HepG2 (cell line): Measurements from ENCODE around the gene MTX1. TPM values are rescaled to one million over a fixed set of nuclear protein-coding genes. Genes with fewer than 3 reads are reported as not detected.

Source experiments
- KDM5B ChIP-seq: sonication (generic); formaldehyde crosslinking; IDR thresholded peaks from 2 replicates; pipeline ENCODE4 v1.4.0; 2020; ENCODE audit warnings: missing genetic modification reagents, mild to moderate bottlenecking, borderline replicate concordance
- MAZ ChIP-seq, 2 experiments: sonication (generic) in 1 of 2; formaldehyde crosslinking in 1 of 2; IDR thresholded peaks; 2 replicates each; pipeline versions ENCODE4 v1.5.0 to v1.6.1; 2012 to 2020; ENCODE audit warnings: low read depth in 2 of 2, mild to moderate bottlenecking in 2 of 2, borderline replicate concordance in 1 of 2, improper control_type of control experiment in 1 of 2, low read length in 1 of 2, missing genetic modification reagents in 1 of 2, moderate library complexity in 1 of 2
- MTF2 ChIP-seq: sonication (generic); formaldehyde crosslinking; IDR thresholded peaks from 2 replicates; pipeline ENCODE4 v1.5.0; 2020; ENCODE audit warnings: missing genetic modification reagents, borderline replicate concordance
- ZNF230 ChIP-seq: sonication (generic); formaldehyde crosslinking; IDR thresholded peaks from 2 replicates; pipeline ENCODE4 v1.4.0; 2020; ENCODE audit warnings: mild to moderate bottlenecking, missing genetic modification reagents
- ZNF609 ChIP-seq: sonication (generic); formaldehyde crosslinking; IDR thresholded peaks from 2 replicates; pipeline ENCODE4 v1.4.0; 2020; ENCODE audit warnings: mild to moderate bottlenecking, missing genetic modification reagents, borderline replicate concordance
- polyA plus RNA-seq, 8 experiments: library from polyadenylated mRNA; depleted of rRNA in 3 of 8; stranded (reverse) in 7 of 8; unstranded in 1 of 8; fragments of >200 nt; fragmentation: Illumina TruSeq in 4 of 8; extraction: Trizol in 4 of 8; gene quantifications; 2 replicates each; pipeline versions ENCODE4 v1.2.1 to v1.2.3, GENCODE V29; 2011 to 2016; ENCODE audit warnings: low read depth in 4 of 8, missing spikeins in 1 of 8, mixed read lengths in 1 of 8; ENCODE audit not compliant: insufficient read depth in 1 of 8
- total RNA-seq, 5 experiments: library from RNA; depleted of rRNA; stranded (reverse); fragments of >200 nt; fragmentation: Illumina TruSeq; extraction: Trizol; gene quantifications; 2 replicates each; pipeline ENCODE4 v1.2.3, GENCODE V29; 2016; ENCODE audit warnings: low read depth in 1 of 5
- TF ChIP-seq, protein P1 (sequence below): sonication (generic); formaldehyde crosslinking; IDR thresholded peaks from one replicate; pipeline ENCODE4 v1.5.1; 2020; ENCODE audit warnings: mild to moderate bottlenecking, missing genetic modification reagents; ENCODE audit errors: not compliant biosample characterization
- TF ChIP-seq, protein P2 (sequence below): sonication (generic); formaldehyde crosslinking; IDR thresholded peaks from 2 replicates; pipeline ENCODE4 v1.5.1; 2020; ENCODE audit warnings: mild to moderate bottlenecking, missing genetic modification reagents, moderate library complexity

MTX1 gene
- total and polyA plus RNA-seq, 2 of the 13 experiments (the other 11 are each of a cell fraction or from before 2014, with no cell fraction given), result 64.5 to 72.6 TPM

DNA sequence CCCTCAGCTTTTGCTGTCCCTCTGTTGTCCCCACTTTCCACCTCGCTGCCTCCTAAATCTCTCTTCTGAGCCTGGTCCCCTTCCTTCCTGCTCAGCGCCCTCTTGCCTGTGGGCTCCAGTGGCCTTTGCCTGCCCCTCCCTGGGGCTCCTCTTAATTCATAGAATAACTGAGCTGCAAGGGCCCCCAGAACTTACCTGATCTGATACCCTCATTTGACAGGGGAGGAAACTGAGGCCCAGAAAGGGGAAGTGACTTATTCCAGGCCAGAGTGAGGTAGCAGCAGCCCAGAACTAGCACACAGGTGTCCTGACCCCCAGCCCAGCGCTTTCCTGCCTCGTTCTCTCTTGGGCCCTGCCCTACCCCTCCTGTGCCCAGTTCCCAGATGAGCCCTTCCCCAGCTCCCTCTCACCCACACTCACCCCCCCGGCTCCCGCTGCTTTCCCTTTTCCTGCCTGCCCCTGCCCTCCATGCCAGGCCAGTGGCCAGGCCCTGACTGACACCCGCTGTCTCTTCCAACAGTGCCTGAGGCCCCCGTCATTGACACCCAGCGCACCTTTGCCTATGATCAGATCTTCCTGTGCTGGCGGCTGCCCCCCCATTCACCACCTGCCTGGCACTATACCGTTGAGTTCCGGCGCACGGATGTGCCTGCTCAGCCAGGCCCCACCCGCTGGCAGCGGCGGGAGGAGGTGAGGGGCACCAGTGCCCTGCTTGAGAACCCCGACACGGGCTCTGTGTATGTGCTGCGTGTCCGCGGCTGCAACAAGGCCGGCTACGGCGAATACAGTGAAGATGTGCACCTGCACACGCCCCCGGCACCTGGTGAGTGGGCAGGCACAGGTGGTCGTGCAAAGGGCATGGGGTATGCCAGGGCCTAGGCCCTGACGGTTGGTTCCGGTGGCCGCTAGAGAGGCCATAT, 29.1 kb upstream of the MTX1 start (continued):
- TF ChIP-seq, protein P1, sequence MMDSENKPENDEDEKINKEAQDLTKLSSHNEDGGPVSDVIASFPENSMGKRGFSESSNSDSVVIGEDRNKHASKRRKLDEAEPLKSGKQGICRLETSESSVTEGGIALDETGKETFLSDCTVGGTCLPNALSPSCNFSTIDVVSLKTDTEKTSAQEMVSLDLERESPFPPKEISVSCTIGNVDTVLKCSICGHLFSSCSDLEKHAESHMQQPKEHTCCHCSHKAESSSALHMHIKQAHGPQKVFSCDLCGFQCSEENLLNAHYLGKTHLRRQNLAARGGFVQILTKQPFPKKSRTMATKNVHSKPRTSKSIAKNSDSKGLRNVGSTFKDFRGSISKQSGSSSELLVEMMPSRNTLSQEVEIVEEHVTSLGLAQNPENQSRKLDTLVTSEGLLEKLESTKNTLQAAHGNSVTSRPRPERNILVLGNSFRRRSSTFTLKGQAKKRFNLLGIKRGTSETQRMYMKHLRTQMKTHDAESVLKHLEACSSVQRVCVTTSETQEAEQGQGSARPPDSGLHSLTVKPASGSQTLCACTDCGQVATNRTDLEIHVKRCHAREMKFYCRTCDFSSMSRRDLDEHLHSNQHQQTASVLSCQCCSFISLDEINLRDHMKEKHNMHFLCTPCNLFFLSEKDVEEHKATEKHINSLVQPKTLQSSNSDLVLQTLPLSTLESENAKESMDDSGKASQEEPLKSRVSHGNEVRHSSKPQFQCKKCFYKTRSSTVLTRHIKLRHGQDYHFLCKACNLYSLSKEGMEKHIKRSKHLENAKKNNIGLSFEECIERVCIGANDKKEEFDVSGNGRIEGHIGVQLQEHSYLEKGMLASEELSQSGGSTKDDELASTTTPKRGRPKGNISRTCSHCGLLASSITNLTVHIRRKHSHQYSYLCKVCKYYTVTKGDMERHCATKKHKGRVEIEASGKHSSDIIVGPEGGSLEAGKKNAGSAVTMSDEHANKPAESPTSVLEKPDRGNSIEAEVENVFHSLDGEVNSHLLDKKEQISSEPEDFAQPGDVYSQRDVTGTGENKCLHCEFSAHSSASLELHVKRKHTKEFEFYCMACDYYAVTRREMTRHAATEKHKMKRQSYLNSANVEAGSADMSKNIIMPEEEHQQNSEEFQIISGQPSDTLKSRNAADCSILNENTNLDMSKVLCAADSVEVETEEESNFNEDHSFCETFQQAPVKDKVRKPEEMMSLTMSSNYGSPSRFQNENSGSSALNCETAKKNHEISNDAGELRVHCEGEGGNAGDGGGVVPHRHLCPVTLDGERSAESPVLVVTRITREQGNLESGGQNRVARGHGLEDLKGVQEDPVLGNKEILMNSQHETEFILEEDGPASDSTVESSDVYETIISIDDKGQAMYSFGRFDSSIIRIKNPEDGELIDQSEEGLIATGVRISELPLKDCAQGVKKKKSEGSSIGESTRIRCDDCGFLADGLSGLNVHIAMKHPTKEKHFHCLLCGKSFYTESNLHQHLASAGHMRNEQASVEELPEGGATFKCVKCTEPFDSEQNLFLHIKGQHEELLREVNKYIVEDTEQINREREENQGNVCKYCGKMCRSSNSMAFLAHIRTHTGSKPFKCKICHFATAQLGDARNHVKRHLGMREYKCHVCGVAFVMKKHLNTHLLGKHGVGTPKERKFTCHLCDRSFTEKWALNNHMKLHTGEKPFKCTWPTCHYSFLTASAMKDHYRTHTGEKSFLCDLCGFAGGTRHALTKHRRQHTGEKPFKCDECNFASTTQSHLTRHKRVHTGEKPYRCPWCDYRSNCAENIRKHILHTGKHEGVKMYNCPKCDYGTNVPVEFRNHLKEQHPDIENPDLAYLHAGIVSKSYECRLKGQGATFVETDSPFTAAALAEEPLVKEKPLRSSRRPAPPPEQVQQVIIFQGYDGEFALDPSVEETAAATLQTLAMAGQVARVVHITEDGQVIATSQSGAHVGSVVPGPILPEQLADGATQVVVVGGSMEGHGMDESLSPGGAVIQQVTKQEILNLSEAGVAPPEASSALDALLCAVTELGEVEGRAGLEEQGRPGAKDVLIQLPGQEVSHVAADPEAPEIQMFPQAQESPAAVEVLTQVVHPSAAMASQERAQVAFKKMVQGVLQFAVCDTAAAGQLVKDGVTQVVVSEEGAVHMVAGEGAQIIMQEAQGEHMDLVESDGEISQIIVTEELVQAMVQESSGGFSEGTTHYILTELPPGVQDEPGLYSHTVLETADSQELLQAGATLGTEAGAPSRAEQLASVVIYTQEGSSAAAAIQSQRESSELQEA (CRISPR knock-in tag), result no peak
- TF ChIP-seq ZNF609 (0 out of 2 replicates have a peak, but pooled peaks have one; percentile 4), MTF2 (0 out of 2 replicates have a peak, but pooled peaks have one; percentile 50), KDM5B (CRISPR knock-in tag) (no peak), MAZ (IDR thresholded peaks at IDR 0.05; ENCODE audit: borderline replicate concordance, low read depth, low read length) (no peak), MAZ (CRISPR knock-in tag; IDR thresholded peaks at IDR 0.05; ENCODE audit: low read depth) (0 out of 2 replicates have a peak, but pooled peaks have one; percentile 1), ZNF230 (no peak)
- TF ChIP-seq, protein P2, sequence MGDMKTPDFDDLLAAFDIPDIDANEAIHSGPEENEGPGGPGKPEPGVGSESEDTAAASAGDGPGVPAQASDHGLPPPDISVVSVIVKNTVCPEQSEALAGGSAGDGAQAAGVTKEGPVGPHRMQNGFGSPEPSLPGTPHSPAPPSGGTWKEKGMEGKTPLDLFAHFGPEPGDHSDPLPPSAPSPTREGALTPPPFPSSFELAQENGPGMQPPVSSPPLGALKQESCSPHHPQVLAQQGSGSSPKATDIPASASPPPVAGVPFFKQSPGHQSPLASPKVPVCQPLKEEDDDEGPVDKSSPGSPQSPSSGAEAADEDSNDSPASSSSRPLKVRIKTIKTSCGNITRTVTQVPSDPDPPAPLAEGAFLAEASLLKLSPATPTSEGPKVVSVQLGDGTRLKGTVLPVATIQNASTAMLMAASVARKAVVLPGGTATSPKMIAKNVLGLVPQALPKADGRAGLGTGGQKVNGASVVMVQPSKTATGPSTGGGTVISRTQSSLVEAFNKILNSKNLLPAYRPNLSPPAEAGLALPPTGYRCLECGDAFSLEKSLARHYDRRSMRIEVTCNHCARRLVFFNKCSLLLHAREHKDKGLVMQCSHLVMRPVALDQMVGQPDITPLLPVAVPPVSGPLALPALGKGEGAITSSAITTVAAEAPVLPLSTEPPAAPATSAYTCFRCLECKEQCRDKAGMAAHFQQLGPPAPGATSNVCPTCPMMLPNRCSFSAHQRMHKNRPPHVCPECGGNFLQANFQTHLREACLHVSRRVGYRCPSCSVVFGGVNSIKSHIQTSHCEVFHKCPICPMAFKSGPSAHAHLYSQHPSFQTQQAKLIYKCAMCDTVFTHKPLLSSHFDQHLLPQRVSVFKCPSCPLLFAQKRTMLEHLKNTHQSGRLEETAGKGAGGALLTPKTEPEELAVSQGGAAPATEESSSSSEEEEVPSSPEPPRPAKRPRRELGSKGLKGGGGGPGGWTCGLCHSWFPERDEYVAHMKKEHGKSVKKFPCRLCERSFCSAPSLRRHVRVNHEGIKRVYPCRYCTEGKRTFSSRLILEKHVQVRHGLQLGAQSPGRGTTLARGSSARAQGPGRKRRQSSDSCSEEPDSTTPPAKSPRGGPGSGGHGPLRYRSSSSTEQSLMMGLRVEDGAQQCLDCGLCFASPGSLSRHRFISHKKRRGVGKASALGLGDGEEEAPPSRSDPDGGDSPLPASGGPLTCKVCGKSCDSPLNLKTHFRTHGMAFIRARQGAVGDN (CRISPR knock-in tag), result peak; percentile 26; the same call in 1 of the 2 replicates
